ENCODE results near the gene FRMD3.
"Not testable (repeated sequence)": the region's sequence is repeated elsewhere in the genome, so short reads cannot be mapped to it uniquely, and the experiment has no call there.

The FRMD3 gene

DNA sequence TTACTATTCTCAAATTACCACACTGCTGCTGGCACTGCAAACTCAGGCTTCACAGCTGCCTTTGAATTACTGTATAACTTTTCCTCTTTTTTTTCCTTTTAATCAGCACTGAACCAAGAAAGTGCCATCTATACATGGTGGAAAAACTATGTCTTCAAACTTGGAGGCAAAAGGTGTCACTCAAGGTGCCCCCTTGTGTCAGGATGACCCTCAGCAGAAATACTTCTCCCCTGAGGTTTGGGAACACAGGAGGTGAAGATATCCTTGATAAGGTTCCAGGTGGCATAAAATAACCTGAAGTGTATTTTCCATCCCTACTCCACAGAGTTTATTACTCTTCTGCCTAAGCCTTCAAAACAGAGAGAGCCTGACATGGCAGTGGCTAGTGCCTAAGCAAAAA lies 14.5 kb downstream of the FRMD3 start:
- DNase-seq (ENCODE audit: low read depth), result no peak

DNA sequence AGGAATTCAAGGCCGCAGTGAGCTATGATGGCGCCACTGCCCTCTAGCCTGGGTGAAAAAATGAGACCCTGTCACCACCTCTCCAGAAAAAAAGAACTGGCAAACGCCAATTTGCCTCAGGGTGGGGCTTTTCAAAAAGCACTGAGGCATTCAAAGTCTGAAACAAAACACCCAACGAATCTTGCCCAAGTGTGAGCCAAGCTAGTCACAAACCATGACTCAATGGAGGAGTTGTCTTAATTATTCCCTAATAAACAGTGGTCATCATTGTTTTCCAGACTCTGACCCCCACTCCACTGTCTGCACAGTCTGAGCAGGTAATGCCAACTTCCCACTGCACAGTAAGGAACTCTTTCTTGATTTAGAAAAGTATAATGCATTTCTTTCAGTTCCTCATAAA lies 16.8 kb downstream of the FRMD3 start:
- DNase-seq (ENCODE audit: low read depth), result no peak

DNA sequence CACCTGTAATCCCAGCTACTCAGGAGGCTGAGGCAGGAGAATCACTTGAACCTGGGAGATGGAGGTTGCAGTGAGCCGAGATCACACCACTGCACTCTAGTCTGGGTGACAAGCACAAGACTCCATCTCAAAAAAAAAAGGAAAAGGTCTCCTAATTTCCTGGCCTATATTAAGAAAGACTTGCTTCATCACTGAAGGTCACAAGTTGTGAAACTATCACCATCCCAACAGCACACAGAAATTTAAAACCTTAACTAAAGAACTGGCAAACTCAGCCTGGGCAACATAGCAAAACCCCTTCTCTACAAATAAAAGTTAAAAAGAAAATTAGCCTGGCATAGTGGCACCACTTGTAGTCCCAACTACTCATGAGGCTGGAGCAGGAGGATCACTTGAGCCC lies 17.2 kb downstream of the FRMD3 start:
- DNase-seq (ENCODE audit: low read depth), result no peak

DNA sequence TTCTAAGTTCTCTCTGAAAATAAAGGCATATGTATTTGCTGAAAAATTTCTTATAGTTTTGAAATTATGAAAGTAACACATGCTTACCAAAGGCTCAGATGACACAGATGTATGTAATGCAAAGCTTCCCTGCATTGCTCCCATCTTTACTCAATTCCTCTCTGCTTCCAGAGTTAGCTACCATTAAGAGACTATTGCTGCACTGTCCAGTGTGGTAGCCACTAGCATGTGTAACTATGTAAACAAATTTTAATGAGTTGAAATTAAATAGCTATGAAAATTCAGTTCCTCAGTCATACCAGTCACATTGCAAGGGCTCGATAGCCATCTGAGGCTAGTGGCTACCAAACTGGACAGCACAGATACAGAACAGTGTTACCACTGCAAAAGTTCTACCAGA lies 17.9 kb downstream of the FRMD3 start:
- DNase-seq (ENCODE audit: low read depth), result no peak

DNA sequence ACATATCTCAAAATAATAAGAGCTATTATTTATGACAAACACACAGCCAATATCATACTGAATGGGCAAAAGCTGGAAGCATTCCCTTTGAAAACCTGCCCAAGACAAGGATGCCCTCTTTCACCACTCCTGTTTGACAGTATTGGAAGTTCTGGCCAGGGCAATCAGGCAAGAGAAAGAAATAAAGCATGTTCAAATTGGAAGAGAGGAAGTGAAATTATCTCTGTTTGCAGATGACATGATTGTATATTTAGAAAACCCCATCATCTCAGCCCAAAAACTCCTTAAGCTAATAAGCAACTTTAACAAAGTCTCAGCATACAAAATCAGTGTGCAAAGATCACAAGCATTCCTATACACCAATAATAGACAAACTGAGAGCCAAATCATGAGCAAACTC lies 20.2 kb downstream of the FRMD3 start:
- DNase-seq (ENCODE audit: low read depth), result not testable (repeated sequence)

DNA sequence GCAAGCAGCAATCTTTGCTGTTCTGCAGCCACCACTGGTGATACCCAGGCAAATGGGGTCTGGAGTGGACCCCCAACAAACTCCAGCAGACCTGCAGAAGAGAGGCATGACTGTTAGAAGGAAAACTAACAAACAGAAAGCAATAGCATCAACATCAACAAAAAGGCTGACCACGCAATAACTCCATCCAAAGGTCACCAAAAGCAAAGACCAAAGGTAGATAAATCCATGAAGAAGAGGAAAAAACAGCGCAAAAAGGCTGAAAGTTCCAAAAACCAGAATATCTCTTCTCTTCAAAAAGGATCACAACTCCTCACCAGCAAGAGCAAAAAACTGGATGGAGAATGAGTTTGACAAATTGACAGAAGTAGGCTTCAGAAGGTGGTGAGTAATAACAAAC lies 23.4 kb downstream of the FRMD3 start:
- DNase-seq (ENCODE audit: low read depth), result no peak

DNA sequence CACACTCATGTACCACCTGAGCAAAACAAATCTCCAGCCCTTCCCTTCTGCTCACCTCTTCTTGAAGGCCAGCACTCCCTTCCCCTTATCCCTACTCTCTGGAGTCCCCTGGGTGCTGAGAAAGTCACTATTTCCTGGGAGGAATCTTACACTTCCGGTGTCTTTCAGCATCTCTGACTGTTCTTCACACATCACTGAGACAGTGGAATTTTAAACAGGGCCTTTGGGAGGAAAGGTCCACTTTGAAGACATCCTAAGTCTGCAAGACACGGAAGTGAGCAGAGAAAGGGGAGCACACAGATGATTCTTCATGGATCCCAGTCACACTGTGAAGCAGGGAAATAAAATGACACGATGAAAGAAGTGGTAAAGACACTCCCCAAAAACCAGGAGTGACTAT lies 25.6 kb downstream of the FRMD3 start:
- no peak for DNase-seq (ENCODE audit: low read depth)

DNA sequence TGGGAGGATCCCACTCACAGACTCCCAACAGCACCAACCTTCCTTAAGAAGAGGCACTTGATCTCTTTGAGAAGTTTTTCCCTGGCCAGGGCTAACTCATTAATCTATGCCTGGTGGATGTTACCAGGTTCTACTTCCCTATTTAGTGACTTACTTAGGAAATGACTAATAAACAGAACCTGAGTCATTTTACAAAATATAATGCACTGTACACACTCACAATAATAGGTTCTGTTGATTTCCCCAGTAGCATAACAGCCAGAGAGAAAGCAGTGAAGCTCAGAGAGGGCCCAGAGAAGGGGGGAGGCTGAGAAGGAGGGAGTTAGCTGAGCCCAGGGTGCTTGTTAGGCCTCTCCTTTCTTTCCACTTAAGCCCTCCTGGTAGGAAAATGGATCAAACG lies 27.1 kb downstream of the FRMD3 start:
- DNase-seq (ENCODE audit: low read depth), result no peak

DNA sequence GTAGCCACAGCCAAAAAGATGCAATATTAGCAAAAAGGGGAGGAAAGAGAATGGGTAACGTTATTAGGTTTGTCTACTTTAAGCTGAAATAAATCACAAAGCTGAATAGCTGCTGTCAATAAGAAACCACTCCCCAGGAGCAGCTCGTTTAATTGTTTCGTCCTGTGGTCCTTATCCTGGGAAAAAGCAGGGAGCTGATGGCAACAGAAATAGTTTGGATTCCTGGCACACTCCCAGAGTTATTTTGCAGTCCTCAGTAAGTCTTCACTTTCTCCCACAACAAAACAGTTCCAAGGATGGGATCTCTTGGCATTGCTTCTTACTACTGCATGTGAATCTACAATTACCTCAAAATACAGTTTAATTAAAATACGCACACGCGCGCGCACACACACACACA lies 28.8 kb downstream of the FRMD3 start:
- no peak for DNase-seq (ENCODE audit: low read depth)

DNA sequence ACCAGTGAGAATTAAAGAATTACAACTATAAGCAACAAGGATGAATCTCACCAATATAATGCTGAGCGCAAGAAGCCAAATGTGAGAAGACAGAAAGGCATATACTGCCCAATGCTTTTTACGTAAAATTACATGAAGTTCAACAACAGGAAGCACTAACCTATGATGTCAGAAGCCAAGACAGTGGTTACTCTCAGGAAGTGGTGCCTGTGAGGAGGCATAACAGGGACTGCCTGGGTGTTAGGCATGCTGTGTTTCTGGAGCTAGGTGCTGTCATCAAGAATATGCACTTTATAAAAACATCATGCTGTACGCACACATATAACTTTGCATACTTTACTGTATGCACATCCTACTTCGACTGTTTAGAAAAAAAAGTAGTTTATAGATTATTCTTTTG lies 30.1 kb downstream of the FRMD3 start:
- no peak for DNase-seq (ENCODE audit: low read depth)

DNA sequence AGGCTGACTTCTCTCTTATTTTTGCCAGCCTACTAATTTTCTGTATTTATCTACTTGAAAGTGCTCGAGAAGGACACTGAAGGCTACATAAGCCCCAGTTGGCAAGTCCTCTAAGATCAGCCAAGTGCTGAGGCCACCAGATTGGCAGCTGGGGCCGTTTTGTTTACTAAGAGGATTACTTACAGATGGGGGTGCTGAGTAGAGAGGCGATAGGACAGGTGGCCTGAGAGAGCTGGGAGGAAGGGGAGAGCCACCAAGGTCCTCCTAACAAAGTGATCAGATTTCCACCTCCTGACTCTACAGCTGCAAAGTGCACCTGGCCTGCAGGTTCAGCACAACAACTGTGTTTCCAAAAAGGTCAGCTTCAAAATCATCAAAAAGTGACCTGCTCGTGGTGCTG lies 32.9 kb downstream of the FRMD3 start:
- no peak for DNase-seq (ENCODE audit: low read depth)

DNA sequence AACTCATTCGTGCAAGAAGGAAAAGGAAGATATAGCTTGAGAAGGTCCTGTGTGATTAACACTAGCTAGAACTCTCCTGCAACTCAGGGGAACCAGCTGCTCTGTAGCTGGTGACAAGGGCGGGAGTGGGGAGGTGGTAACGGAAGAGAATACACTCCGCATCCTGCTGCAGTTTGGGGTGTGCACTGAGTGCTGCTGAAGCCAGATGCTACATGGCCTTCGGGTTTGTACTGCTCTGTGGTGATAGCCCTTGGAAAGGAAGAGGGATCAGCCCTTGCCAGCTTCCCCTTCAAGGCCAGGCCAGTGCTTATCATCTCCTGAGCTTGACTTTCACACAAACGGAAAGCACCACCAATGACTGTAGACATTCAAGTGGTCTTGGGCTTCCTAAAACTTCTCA lies 34.3 kb downstream of the FRMD3 start:
- no peak for DNase-seq (ENCODE audit: low read depth)

DNA sequence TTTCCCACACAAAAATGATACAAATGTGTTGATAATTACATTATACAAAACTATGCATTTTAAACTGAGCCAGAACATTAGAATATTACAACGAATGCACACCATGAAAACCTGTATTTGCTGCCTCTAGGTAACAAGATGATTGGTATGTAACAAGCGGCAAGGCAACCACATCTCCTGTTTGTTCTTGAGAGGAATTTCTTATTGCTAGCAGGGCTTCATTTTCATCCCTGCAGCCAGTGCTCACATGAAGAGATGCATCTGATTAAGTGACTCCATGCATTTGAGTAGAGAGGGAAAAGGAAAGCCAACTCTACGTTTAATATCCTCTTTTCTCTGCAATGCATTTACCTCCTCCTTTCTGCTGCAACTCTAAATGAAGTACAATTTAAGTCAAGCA lies 36.6 kb downstream of the FRMD3 start:
- DNase-seq (ENCODE audit: low read depth), result no peak

DNA sequence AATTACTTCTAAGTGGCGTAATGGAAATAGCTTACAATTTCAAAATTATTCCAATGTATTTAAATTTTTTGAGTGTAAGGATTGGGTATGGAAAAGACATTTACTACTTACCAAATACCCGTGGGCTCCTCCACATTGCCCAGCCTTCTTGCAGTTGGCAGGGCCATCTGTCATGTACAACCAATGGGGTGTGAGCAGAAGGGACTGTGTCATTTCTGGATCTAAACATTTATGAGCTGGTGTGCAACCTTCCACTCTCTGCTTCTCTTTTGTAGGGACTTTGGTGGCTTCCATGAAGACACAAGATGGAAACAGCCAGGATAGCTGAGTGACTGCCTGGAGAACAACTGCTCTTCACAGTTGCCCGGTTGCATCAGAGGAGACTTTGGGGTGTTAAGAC lies 40.8 kb downstream of the FRMD3 start:
- DNase-seq (ENCODE audit: low read depth), result no peak

DNA sequence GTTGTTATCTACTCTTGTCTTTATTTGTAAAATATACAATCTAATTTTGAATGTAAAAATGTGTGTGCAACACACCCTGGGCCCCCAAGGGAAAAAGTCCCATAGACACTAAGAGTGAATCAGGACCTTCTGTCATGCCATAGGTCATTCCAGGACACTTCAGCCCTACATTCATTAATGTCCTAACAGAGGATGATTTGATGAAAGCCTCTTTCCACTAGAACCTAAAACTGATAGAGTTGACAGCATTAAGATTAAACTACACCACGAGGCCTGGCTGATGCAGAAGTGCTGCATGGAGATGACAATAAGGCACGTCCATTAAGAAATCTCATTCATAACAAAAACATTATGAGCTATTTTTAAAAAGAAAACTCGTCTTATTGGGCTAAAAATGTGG lies 46.2 kb downstream of the FRMD3 start:
- DNase-seq (ENCODE audit: low read depth), result no peak

DNA sequence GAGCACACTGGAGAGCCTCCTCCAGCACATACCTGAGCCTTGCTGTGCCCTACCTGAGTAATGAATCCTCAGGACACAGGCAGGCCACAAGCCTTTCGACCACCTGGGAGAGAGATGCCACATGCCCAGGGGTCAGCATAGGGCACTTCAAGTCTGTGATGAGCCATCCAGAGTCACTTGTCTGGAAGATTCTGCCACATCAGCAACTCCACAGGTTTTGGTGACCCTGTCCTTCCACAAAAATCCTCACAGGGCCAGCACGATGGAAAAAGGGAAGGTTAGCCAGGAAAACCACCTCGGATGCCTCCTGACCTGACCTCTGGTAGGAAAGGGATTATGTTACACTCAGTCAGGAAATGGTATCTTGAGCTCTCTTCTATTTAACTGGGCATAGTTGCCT lies 46.8 kb downstream of the FRMD3 start:
- no peak for DNase-seq (ENCODE audit: low read depth)

DNA sequence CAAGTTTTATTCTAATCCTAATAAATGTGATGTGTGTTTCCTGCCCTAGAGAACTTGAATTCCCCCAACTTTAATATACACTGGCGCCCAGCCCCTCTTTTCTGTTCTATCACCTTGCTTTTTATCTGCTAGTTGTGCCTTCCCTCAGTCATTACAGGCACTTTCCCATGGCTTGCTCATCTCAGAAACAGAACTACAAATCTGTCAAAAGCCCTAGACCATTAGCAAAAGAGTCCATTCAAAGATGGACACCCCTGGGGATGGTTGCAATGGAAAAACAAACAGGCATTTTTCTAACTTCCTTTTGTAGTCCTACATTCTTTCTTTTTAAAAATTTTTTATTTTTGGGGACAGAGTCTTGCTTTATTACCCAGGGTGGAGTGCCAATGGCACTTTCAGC lies 48.2 kb downstream of the FRMD3 start:
- no peak for DNase-seq (ENCODE audit: low read depth)

DNA sequence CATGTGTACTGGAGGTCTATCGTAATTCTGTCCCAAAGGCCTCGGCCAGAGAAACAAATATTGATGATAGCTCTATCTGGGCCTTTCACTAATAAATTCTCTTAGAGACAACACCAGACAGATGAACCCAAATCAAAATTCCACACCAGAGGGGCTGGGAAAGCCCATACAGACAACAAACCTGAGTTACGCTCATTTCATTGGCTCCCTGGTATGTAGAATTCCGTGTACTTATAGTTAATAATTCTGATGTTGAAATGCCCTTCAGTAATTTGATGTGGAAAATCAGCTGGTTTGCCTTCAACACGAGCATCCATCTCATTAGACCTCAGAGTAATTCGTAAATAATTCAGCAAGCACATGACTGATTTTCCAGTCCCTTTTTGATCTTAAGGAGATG lies 53.2 kb downstream of the FRMD3 start:
- DNase-seq (ENCODE audit: low read depth), result no peak

DNA sequence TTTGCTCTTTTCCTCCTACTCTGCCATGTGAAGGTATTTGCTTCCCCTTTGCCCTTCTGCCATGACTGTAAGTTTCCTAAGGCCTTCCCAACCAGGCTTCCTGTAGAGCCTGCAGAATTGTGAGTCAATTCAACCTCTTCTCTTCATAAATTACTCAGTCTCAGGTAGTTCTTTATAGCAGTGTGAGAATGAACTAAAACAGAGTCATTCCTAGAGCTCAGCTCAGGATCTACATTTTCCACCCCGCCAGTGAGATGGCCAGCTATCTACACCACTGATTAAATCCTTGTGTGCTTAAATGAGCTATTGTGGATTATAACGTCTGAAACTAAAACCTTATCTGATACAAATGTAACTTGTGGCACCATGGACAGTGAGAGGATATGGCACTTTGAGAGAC lies 55.0 kb downstream of the FRMD3 start:
- no peak for DNase-seq (ENCODE audit: low read depth)

DNA sequence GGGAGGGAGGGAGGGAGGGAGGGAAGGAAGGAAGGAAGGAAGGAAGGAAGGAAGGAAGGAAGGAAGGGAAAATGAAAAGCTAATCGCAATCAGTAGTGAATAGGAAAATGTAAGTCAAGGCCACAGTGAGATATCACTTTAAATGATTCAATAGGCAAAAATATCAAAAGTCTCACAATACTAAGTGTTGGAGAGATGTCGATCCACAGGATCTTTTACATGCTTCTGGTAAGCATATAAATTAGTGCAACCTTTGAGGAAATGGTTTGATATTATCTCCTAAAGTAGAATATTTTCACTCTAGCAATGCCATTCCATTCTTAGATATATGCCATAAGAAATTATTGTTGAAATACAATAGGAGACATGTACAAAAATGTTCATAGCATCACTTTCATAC lies 58.4 kb downstream of the FRMD3 start:
- DNase-seq (ENCODE audit: low read depth), result no peak

DNA sequence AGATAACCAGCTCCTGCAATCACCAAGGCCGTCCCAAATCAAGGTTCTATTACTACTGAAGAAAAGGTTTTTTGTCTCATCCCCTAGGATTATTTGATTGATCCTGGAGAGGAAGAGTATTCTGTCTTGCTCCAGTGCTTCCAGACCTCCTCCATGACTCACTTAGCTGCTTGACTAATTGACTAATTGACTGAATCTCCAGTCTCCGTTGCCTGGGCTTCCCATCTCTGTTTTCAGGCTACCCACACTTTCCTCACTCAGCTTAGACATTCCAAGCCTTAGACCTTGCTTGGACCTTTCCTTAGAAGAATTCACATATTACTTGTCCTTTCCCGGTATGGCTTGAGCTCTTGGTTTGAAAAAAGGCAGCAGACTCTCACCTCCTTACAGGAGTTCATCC lies 60.6 kb downstream of the FRMD3 start:
- no peak for DNase-seq (ENCODE audit: low read depth)

DNA sequence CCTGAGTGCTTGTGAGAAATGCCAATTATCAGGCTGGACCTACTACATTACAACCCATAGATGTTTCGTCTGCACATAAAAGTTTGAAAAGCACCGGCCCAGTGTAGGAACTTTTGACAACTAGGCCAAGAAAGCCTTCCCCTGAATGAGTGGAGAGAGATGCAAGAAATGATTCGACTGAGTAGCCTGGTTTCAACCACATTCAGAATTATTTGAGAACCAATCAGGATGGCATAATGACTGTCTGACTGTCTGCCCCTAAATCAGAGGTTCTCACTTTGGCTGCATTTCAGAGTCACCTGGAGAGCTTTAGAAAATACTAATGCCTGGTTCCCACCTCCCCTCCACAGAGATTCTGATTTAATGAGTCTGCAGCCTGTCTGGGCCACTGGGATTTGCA lies 61.1 kb downstream of the FRMD3 start:
- DNase-seq (ENCODE audit: low read depth), result no peak

DNA sequence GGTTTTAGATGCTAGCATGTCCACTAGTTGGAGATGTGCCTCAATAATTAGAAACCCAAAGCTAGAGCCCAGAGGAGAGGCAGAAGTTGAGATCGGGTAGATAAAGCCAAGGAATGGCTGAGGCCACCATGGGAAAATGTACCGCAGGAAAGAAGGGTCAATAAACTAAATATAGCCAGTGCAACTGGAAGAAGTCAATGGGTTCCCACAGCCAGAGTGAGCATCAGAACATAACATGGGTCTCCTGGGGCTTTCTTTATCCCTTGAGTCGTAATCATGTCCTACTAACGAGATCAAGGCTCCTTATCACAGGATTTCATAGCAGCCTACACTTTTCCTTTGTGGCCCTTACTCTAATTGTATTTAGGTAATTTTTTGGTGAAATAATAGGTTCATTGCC lies 61.7 kb downstream of the FRMD3 start:
- no peak for DNase-seq (ENCODE audit: low read depth)

DNA sequence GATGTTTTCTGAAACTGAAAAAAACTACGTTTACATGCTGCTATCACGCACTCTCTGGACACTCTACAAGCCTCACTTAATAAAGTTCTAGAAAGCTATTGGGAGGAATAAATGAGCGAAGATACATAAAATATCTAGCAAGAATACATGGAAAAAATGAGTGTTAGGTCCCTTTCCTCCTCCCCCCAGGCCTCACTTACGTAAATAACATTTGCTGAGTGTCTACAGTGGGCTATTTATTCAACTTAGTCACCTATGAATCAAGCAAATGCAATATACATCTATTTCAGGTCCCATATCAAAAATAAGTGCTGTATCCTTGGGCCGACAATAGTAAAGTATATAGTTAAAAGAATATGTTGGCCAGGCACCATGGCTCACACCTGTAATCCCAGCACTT lies 62.5 kb downstream of the FRMD3 start:
- DNase-seq (ENCODE audit: low read depth), result no peak

DNA sequence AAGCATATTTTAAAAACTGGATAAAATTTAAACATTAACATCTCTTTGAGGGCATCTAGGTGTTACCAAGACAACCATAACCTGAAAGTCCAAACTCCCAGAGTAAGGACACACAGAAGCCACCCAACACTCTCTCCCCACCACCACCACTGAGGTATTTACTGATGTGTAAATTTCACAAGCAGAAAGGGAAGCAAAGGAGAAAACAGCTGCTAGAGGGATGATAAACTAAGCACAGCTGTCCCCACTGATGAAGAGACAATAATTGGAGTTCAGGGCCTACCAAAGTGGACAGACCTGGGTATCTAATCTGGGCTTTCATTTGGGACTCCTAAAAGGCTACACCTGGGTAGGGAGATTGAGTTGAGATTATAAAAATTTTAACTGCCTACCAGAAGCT lies 63.6 kb downstream of the FRMD3 start:
- no peak for DNase-seq (ENCODE audit: low read depth)
